AG10803 (cell line): ENCODE results near the gene ZSCAN10.
"Not testable (repeated sequence)": the region's sequence is repeated elsewhere in the genome, so short reads cannot be mapped to it uniquely, and the experiment has no call there.

Experiments used
- DNase-seq: peaks from one replicate; pipeline ENCODE4 v3.0.0; 2010; ENCODE audit warnings: low read depth
- H3K4me3 ChIP-seq: 2 replicates; pipeline ENCODE4 v1.5.1; 2011; ENCODE audit warnings: mild to moderate bottlenecking, low read length, control low read depth
- CTCF ChIP-seq: conservative IDR thresholded peaks from 2 replicates; pipeline ENCODE4 v1.5.1; 2011; ENCODE audit warnings: mild to moderate bottlenecking, low read length, control low read depth, inconsistent platforms

The ZSCAN10 gene

GRCh38 chr16:3071655-3072054, 27.4 kb downstream of the ZSCAN10 start:
- H3K4me3 ChIP-seq: no peak overlapping the region
- TF ChIP-seq CTCF: no peak
- DNase-seq: no peak

GRCh38 chr16:3070608-3071111, 28.4 kb downstream of the ZSCAN10 start:
- DNase-seq: no peak
- H3K4me3 ChIP-seq: no peak overlapping the region
- no peak for TF ChIP-seq CTCF

GRCh38 chr16:3069146-3069545, 29.9 kb downstream of the ZSCAN10 start:
- DNase-seq, H3K4me3 ChIP-seq: not testable (repeated sequence)

- no peak overlapping the region for H3K4me3 ChIP-seq
- no peak for TF ChIP-seq CTCF
- no peak for DNase-seq
These were observed 30.6 kb downstream of the ZSCAN10 start for GRCh38 chr16:3068487-3068886.

- TF ChIP-seq CTCF: no peak
- DNase-seq: no peak
- 0 out of 2 replicates have a peak overlapping the region, but pooled peaks have one; percentile 15 for H3K4me3 ChIP-seq
These were observed 32.7 kb downstream of the ZSCAN10 start for GRCh38 chr16:3066440-3066748.

- TF ChIP-seq CTCF: no peak
- peak overlapping the region; percentile 39 for H3K4me3 ChIP-seq
- DNase-seq: no peak
These were observed 33.2 kb downstream of the ZSCAN10 start for GRCh38 chr16:3065742-3066439.

GRCh38 chr16:3065069-3065741, 33.9 kb downstream of the ZSCAN10 start, which contains the start of gene IL32:
IL32 (plus strand) TSS chr16:3065640; CDS start chr16:3065812, 172 bp downstream.
- peak within 1 kb of the TSS; percentile 39 for H3K4me3 ChIP-seq
- TF ChIP-seq CTCF: no peak
- DNase-seq: peak; percentile 78
